ENCODE results near the gene DLEC1. TPM values are rescaled to one million over a fixed set of nuclear protein-coding genes. Genes with fewer than 3 reads are reported as not detected.

DLEC1 gene
- polyA plus RNA-seq, 4 donors: 0.54 to 1.4 (median 0.85) TPM

DNA sequence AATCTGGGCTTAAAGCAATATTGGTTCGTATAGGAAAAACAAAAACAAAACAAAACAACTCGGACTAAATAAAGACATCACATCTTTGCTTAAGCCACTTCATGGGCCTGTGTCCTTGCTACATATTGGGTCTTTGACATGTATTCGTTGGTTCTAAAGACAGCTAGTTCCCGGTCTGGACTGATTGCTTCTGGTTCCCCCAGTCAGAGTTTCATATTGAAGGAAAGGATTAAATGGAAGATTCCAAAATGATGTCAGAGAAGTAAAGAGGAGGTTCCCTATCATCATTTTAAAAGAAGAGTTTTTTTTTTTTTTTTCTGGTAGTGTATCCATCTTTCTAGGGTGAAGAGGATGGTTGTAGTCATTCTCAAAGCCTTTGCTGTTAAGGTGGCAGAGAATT, 128.6 kb downstream of the DLEC1 start:
- no peak for DNase-seq (ENCODE audit: low read depth in 4 of 4, low spot score in 3 of 4)

DNA sequence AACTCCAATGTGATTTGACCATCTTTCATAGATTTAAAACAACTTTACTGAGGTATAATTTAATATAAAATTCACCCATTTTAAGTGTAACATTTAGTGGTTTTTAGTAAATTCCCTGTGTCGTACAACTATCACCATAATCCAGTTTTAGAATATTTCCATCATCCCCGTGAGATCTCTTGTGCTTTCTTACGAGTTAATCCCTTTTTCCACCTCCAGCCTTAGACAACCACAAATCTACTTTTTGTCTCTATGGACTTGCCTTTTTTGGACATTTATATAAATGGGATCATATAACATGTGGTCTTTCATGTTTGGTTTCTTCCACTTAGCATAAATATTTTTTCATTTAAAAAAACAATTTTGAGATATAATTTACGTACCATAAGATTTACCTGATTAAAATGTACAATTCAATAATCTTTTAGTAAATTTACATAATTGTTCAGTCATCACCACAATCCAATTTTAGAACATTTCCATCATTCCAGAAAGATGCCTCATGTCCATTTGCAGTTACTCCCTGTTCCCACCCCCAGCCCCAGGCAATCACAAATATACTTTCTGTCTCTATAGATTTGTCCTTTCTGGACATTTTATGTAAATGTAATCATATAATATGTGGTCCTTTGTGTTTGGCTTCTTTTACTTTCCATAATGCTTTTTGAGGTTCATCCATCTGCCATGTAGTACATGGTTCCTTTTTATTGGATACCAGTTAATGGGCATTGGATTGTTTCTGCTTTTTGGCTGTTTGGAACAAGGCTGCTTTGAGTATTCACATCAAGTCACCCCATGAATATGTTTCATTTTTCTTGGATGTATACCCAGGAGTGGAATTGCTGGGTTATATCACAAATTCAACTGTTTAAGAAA, 129.4 kb downstream of the DLEC1 start:
- no peak for DNase-seq (ENCODE audit: low read depth in 4 of 4, low spot score in 3 of 4)

GRCh38 chr3:38169027-38169317, 130.0 kb downstream of the DLEC1 start:
- no peak for DNase-seq (ENCODE audit: low read depth in 4 of 4, low spot score in 3 of 4)

GRCh38 chr3:38170722-38171121, 131.7 kb downstream of the DLEC1 start:
- no peak for DNase-seq (ENCODE audit: low read depth in 4 of 4, low spot score in 3 of 4)

- no peak for DNase-seq (ENCODE audit: low read depth in 4 of 4, low spot score in 3 of 4)
These were observed 132.6 kb downstream of the DLEC1 start for GRCh38 chr3:38171622-38172021.

Other genes with a start within 250 kb of the DLEC1 start
- 100 to 1,000 TPM; 109 to 119 (median 110) TPM for gene CTDSPL, start 177.3 kb upstream of the DLEC1 start, polyA plus RNA-seq (ENCODE audit: insufficient read length in 4 of 4)
- 10 to 100 TPM; 10.8 to 13.3 (median 11.3) TPM for gene VILL, start 48.4 kb upstream of the DLEC1 start, polyA plus RNA-seq (ENCODE audit: insufficient read length in 4 of 4)
- 10 to 100 TPM; 20.0 to 22.7 (median 21.6) TPM for gene PLCD1, start 9.6 kb upstream of the DLEC1 start, polyA plus RNA-seq (ENCODE audit: insufficient read length in 4 of 4)
- gene ACAA1, start 97.9 kb downstream of the DLEC1 start, polyA plus RNA-seq (ENCODE audit: insufficient read length in 4 of 4): 100 to 1,000 TPM; 114 to 143 (median 128) TPM
- gene MYD88, start 99.5 kb downstream of the DLEC1 start, polyA plus RNA-seq (ENCODE audit: insufficient read length in 4 of 4): 10 to 100 TPM; 26.6 to 28.8 (median 27.6) TPM
- gene OXSR1, start 126.3 kb downstream of the DLEC1 start, polyA plus RNA-seq (ENCODE audit: insufficient read length in 4 of 4): 10 to 100 TPM; 48.1 to 51.2 (median 49.7) TPM
- gene SLC22A13, start 226.6 kb downstream of the DLEC1 start, polyA plus RNA-seq (ENCODE audit: insufficient read length in 4 of 4): 1 to 10 TPM; 1.6 to 4.1 (median 2.5) TPM
- under 1 TPM; 0.32 to 0.57 (median 0.42) TPM for gene SLC22A14, start 243.1 kb downstream of the DLEC1 start, polyA plus RNA-seq (ENCODE audit: insufficient read length in 4 of 4)

Data from right renal pelvis (tissue), 4 donors.